ENCODE data around the gene MYH6.

Gene MYH6

DNA sequence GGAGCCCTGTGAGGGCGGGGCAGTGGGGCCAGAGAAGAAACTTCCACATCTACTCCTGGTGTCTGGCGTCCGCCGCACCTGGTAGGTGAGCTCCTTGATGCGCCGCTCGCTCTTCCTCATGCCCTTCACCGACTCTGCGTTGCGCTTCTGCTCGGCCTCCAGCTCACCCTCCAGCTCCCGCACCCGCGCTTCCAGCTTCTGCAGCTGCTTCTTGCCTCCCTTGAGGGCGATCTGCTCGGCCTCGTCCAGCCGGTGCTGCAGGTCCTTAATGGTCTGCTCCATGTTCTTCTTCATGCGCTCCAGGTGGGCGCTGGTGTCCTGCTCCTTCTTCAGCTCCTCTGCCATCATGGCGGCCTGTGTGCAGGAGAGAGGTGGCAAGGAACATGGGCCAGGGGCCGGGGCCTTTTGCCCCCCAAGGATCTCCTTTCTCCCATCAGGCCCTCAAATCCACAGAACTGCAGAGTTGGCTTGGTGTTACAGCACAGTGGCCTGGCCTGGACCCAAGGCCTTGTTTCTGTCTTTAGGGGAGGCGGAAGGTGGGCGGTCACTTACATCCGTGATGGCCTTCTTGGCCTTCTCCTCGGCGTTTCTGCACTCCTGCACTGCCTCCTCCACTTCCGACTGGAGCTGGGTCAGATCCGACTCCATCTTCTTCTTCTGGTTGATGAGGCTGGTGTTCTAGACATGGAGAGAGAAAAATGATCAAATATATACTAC is 23.6 kb downstream of the MYH6 start:
- H3K27ac Mint-ChIP-seq, result no peak overlapping the region
- no peaks in the 10 kb centered on the region for H3K9me3 Mint-ChIP-seq
- peaks cover 12% of the 10 kb centered on the region for H3K27me3 Mint-ChIP-seq
- H3K4me3 Mint-ChIP-seq, result no peak overlapping the region
- no peak for DNase-seq
- H3K36me3 Mint-ChIP-seq (ENCODE audit: low read depth), result no peaks in the 10 kb centered on the region
- H3K4me1 Mint-ChIP-seq (ENCODE audit: low read depth), result no peaks in the 10 kb centered on the region

DNA sequence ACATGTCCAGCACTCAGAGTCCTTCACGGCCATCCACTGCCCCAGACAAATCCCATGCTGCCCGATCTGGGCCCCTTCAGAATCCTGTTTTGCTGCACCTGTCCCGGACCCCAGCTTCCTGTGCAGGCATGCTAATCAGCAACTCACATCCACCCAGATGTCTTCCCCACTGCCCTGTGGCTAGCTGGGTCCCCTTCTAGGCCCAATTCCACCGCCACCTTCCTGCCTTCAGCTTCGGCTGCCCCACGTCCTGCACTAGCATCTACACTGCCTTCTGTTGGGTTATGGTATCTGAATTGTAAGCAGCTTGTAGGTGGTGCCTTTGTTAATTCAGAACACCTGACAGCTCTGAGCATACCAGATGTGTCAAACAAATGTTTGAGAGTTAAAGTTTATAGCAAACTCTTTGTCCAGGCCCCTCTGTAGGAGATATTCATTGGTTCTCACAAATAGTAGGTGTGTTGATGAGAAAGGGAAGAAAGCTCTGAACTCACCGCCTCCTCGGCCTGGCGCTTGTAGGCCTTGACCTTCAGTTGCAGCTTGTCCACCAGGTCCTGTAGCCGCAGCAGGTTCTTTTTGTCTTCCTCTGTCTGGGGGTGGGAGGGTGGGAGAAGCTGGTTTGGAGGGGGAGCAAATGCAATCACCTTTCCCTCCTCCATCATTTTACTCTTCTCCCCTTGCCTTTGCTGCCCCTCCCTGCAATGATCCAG is 25.2 kb downstream of the MYH6 start:
- Mint-ChIP-seq H3K27me3 (peaks cover 11% of the 10 kb centered on the region), H3K9me3 (no peaks in the 10 kb centered on the region), H3K36me3 (ENCODE audit: low read depth) (no peaks in the 10 kb centered on the region)

DNA sequence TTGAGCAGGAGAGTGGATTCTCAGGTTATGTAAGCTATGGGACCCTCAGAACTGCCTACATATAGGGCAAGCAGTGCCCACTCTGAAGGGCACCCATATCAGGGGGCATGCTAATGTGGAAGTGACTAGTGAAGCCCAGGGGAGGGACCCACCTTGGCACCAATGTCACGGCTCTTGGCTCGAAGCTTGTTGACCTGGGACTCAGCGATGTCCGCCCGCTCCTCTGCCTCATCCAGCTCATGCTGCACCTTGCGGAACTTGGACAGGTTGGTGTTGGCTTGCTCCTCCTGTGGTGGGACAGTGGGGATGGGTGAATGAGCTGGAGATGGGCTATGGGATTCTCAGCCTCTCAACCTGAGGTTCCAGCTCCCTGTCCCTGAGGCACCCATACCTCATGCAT is 25.8 kb downstream of the MYH6 start:
- H3K36me3 Mint-ChIP-seq (ENCODE audit: low read depth), result no peaks in the 10 kb centered on the region
- no peak overlapping the region for H3K4me3 Mint-ChIP-seq
- H3K9me3 Mint-ChIP-seq, result no peaks in the 10 kb centered on the region
- peaks cover 11% of the 10 kb centered on the region for H3K27me3 Mint-ChIP-seq
- H3K27ac Mint-ChIP-seq, result no peak overlapping the region
- DNase-seq, result no peak
- no peaks in the 10 kb centered on the region for H3K4me1 Mint-ChIP-seq (ENCODE audit: low read depth)

More for the DNA sequence above, 25.2 kb downstream of the MYH6 start:
- no peak overlapping the region for H3K4me3 Mint-ChIP-seq
- no peaks in the 10 kb centered on the region for H3K4me1 Mint-ChIP-seq (ENCODE audit: low read depth)
- no peak for DNase-seq
- no peak overlapping the region for H3K27ac Mint-ChIP-seq

- Mint-ChIP-seq H3K27me3 (peaks cover 11% of the 10 kb centered on the region), H3K27ac (no peak overlapping the region), H3K36me3 (ENCODE audit: low read depth) (no peaks in the 10 kb centered on the region), H3K9me3 (no peaks in the 10 kb centered on the region), H3K4me1 (ENCODE audit: low read depth) (no peaks in the 10 kb centered on the region), H3K4me3 (no peak overlapping the region)
- no peak for DNase-seq
Observed at GRCh38 chr14:23381871-23382270, 26.2 kb downstream of the MYH6 start.

GRCh38 chr14:23380976-23381375 is 27.1 kb downstream of the MYH6 start:
- Mint-ChIP-seq H3K4me3 (no peak overlapping the region), H3K27me3 (peaks cover 11% of the 10 kb centered on the region), H3K9me3 (no peaks in the 10 kb centered on the region), H3K27ac (no peak overlapping the region), H3K36me3 (ENCODE audit: low read depth) (no peaks in the 10 kb centered on the region), H3K4me1 (ENCODE audit: low read depth) (no peaks in the 10 kb centered on the region)
- DNase-seq, result no peak

- DNase-seq, result no peak
- H3K4me3 Mint-ChIP-seq, result no peak overlapping the region
- no peak overlapping the region for H3K27ac Mint-ChIP-seq
- H3K9me3 Mint-ChIP-seq, result no peaks in the 10 kb centered on the region
- peaks cover 11% of the 10 kb centered on the region for H3K27me3 Mint-ChIP-seq
- H3K36me3 Mint-ChIP-seq (ENCODE audit: low read depth), result no peaks in the 10 kb centered on the region
- no peaks in the 10 kb centered on the region for H3K4me1 Mint-ChIP-seq (ENCODE audit: low read depth)
Observed at GRCh38 chr14:23380197-23380914, 27.7 kb downstream of the MYH6 start.

DNA sequence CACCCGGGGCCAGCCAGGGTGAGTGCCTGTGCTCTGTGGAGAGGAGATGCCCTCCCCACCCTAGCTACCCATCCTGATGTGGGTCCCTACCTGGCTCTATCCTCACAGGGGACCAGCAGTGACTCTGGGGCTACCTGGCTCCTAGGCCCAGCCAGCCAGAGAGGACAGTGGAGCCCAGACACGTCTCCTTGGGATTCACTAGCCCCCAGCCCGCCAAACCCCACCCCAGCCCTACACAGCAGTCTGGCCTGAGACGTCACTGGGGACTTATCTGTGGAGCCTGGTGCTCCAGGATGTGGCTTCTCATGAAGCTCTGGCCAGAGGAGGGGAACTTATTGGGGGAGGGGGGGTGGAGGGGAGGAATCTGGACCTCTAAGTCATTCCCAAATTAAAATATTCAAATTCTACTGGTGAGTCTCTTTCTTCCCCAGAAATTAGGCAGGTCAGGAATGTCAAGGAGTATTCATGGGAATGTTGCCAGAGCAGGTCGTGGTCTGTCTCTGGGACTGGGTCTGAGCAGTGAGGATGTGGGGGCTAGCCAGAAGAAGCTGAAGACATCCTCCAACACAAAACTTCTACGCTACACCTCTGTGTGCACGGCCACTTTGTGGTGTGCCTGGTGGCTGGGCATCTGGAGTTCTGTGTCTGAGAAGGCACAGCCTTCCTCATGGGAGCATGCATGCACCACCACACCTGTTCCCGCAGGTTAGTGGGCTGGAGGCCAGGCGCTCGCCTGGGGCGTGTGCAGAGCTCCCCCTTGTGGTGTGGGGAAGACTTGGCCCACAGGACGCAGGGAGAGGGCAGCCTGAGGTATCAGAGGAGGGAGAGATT is 28.5 kb downstream of the MYH6 start:
- H3K36me3 Mint-ChIP-seq (ENCODE audit: low read depth), result no peaks in the 10 kb centered on the region
- H3K9me3 Mint-ChIP-seq, result no peaks in the 10 kb centered on the region
- peaks cover 11% of the 10 kb centered on the region for H3K27me3 Mint-ChIP-seq
- peak; percentile 77 for DNase-seq
- H3K27ac Mint-ChIP-seq, result no peak overlapping the region
- no peak overlapping the region for H3K4me3 Mint-ChIP-seq
- no peaks in the 10 kb centered on the region for H3K4me1 Mint-ChIP-seq (ENCODE audit: low read depth)

GRCh38 chr14:23378612-23379220 is 29.4 kb downstream of the MYH6 start:
- no peak for DNase-seq
- no peaks in the 10 kb centered on the region for H3K9me3 Mint-ChIP-seq
- H3K27me3 Mint-ChIP-seq, result peaks cover 11% of the 10 kb centered on the region
- H3K36me3 Mint-ChIP-seq (ENCODE audit: low read depth), result no peaks in the 10 kb centered on the region
- no peaks in the 10 kb centered on the region for H3K4me1 Mint-ChIP-seq (ENCODE audit: low read depth)
- no peak overlapping the region for H3K4me3 Mint-ChIP-seq
- H3K27ac Mint-ChIP-seq, result no peak overlapping the region

GRCh38 chr14:23377573-23378563 is 30.2 kb downstream of the MYH6 start:
- Mint-ChIP-seq H3K27ac (no peak overlapping the region), H3K36me3 (ENCODE audit: low read depth) (no peaks in the 10 kb centered on the region), H3K4me1 (ENCODE audit: low read depth) (no peaks in the 10 kb centered on the region), H3K27me3 (peaks cover 11% of the 10 kb centered on the region), H3K9me3 (no peaks in the 10 kb centered on the region), H3K4me3 (no peak overlapping the region)
- no peak for DNase-seq

DNA sequence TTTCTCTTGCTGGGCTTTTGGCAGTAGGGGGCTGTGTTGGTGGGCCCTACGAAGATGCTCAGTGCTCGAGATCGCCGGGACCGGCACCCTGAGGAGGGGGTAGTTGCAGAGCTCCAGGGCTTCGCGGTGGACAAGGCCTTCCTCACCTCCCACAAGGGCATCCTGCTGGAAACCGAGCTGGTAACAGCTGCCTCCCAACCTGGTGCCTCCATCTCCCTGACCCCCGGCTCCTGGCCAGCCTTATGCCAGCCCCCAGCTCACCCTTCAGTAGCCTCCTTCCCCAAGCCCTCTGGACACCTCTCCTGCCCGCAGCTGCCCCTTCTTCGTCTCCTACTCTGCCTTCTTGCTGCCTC is 30.9 kb downstream of the MYH6 start:
- no peak overlapping the region for H3K27ac Mint-ChIP-seq
- H3K4me3 Mint-ChIP-seq, result no peak overlapping the region
- H3K4me1 Mint-ChIP-seq (ENCODE audit: low read depth), result no peaks in the 10 kb centered on the region
- no peaks in the 10 kb centered on the region for H3K36me3 Mint-ChIP-seq (ENCODE audit: low read depth)
- peaks cover 11% of the 10 kb centered on the region for H3K27me3 Mint-ChIP-seq
- H3K9me3 Mint-ChIP-seq, result no peaks in the 10 kb centered on the region
- DNase-seq, result no peak

GRCh38 chr14:23376482-23377197 is 31.4 kb downstream of the MYH6 start, which contains the start of gene CMTM5:
CMTM5 (plus strand) TSS chr14:23377046; CDS start chr14:23377252, 206 bp downstream.
- no peak within 1 kb of the TSS for H3K27ac Mint-ChIP-seq
- H3K9me3 Mint-ChIP-seq, result no peaks in the 10 kb centered on the region
- no peak within 1 kb of the TSS for H3K4me3 Mint-ChIP-seq
- no peaks in the 10 kb centered on the region for H3K36me3 Mint-ChIP-seq (ENCODE audit: low read depth)
- peaks cover 11% of the 10 kb centered on the region for H3K27me3 Mint-ChIP-seq
- DNase-seq, result no peak
- no peaks in the 10 kb centered on the region for H3K4me1 Mint-ChIP-seq (ENCODE audit: low read depth)

GRCh38 chr14:23375527-23376251 is 32.4 kb downstream of the MYH6 start:
- no peak for DNase-seq
- H3K27ac Mint-ChIP-seq, result no peak overlapping the region
- H3K4me3 Mint-ChIP-seq, result no peak overlapping the region
- no peaks in the 10 kb centered on the region for H3K36me3 Mint-ChIP-seq (ENCODE audit: low read depth)
- H3K9me3 Mint-ChIP-seq, result no peaks in the 10 kb centered on the region
- H3K4me1 Mint-ChIP-seq (ENCODE audit: low read depth), result no peaks in the 10 kb centered on the region
- H3K27me3 Mint-ChIP-seq, result peaks cover 5% of the 10 kb centered on the region

Data from activated T-cell treated with anti-CD3 and anti-CD28 coated beads, Interleukin-2, amount 50 U/mL, for 24 hours (primary cell).